HepG2 (cell line): Measurements from ENCODE around the gene CCNYL1. TPM values are rescaled to one million over a fixed set of nuclear protein-coding genes. Genes with fewer than 3 reads are reported as not detected.

ENCODE experiments used
- ATAC-seq: fragments of 200-7000 bp; cut with Tn5 transposase; 3 replicates; pipeline ENCODE4 v1.9.1; 2020; ENCODE audit warnings: mild to moderate bottlenecking, moderate library complexity
- BruUV-seq: library from RNA; stranded (reverse); fragments of 400-500 nt; replicated peaks from 2 replicates; lab custom pipeline; 2021; lab: Mats Ljungman, UMichigan
- CTCF ChIA-PET: fragments of 300-600 bp; formaldehyde crosslinking; extraction: SDS; loops from one replicate; lab custom pipeline; 2021; ENCODE audit warnings: low total read pairs, inconsistent platforms, low intra/inter-chr PET ratio; lab: Yijun Ruan, JAX
- POLR2A ChIA-PET: fragments of 350-600 bp; sonication (Branson Sonifier 250); formaldehyde crosslinking; loops from one replicate; lab custom pipeline; 2020; ENCODE audit warnings: antibody characterized with exemption, inconsistent platforms; lab: Yijun Ruan, JAX
- DNase-seq: peaks from one replicate; pipeline ENCODE4 v3.0.0-alpha.2; 2015; ENCODE audit warnings: low spot score
- FAIRE-seq: peaks from 3 replicates; lab custom pipeline; 2011; peaks lifted over from hg19 to GRCh38; lab: Jason Lieb, UNC
- H2AFZ ChIP-seq: one replicate; pipeline ENCODE4 v1.6.1; 2011; ENCODE audit warnings: low read length, inconsistent platforms
- H3K27ac ChIP-seq: fragments of 300-600 bp; 3 replicates; pipeline ENCODE4 v1.8.0; 2011; ENCODE audit warnings: mixed run types, mild to moderate bottlenecking, mixed read lengths, low read length, inconsistent platforms; ENCODE audit not compliant: insufficient read depth; ENCODE audit errors: extremely low read length
- H3K27me3 ChIP-seq, 2 experiments: fragments of 200-600 bp in 1 of 2; 2 replicates in 1 of 2; 3 replicates in 1 of 2; pipeline versions ENCODE4 v1.6.0 to v1.8.0; 2011; ENCODE audit warnings: low read length in 2 of 2, mild to moderate bottlenecking in 2 of 2, moderate library complexity in 2 of 2, inconsistent platforms in 1 of 2; ENCODE audit not compliant: insufficient read depth in 2 of 2, control insufficient read depth in 1 of 2
- H3K36me3 ChIP-seq, 2 experiments: fragments of 200-600 bp in 1 of 2; replicated peaks in 1 of 2; 2 replicates in 1 of 2; 3 replicates in 1 of 2; pipeline versions ENCODE4 v1.5.1 to v1.8.0; 2011; ENCODE audit warnings: low read length in 2 of 2, inconsistent platforms in 1 of 2; ENCODE audit not compliant: insufficient read depth in 2 of 2, control insufficient read depth in 1 of 2
- H3K4me1 ChIP-seq: 2 replicates; pipeline ENCODE4 v1.5.1; 2012; ENCODE audit warnings: low read length, inconsistent platforms; ENCODE audit not compliant: insufficient read depth
- H3K4me2 ChIP-seq: 2 replicates; pipeline ENCODE4 v1.6.0; 2011; ENCODE audit warnings: low read depth, low read length, inconsistent platforms
- H3K4me3 ChIP-seq, 3 experiments: fragments of 200-600 bp in 1 of 3; sonication (generic), shearing (Covaris generic) in 1 of 3; replicated peaks in 1 of 3; 2 replicates each; pipeline ENCODE4 v1.5.1; 2011 to 2016; ENCODE audit warnings: low read length in 3 of 3, inconsistent platforms in 2 of 3, low read depth in 2 of 3, mild to moderate bottlenecking in 2 of 3, control low read depth in 1 of 3, mixed read lengths in 1 of 3; ENCODE audit not compliant: insufficient read depth in 1 of 3
- H3K79me2 ChIP-seq: one replicate; pipeline ENCODE4 v1.6.1; 2011; ENCODE audit warnings: low read length, inconsistent platforms; ENCODE audit not compliant: insufficient read depth
- H3K9ac ChIP-seq: 2 replicates; pipeline ENCODE4 v1.6.0; 2011; ENCODE audit warnings: mild to moderate bottlenecking, low read depth, low read length, inconsistent platforms; ENCODE audit not compliant: insufficient read depth
- H3K9me3 ChIP-seq: 2 replicates; pipeline ENCODE4 v1.5.1; 2012; ENCODE audit warnings: mild to moderate bottlenecking, low read length
- H4K20me1 ChIP-seq: 2 replicates; pipeline ENCODE4 v1.6.0; 2011; ENCODE audit warnings: inconsistent platforms, mild to moderate bottlenecking, low read length, moderate library complexity; ENCODE audit not compliant: insufficient read depth
- ARNT ChIP-seq: fragments of 450-650 bp; IDR thresholded peaks from 2 replicates; pipeline ENCODE4 v1.6.1; 2017
- ELF3 ChIP-seq: IDR thresholded peaks from 2 replicates; pipeline ENCODE4 v1.6.1; 2016; ENCODE audit warnings: missing genetic modification reagents, missing compliant biosample characterization
- FOXP1 ChIP-seq, 2 experiments: fragments of 450-650 bp in 1 of 2; IDR thresholded peaks; 2 replicates each; pipeline ENCODE4 v1.6.1; 2017 to 2018; ENCODE audit warnings: antibody characterized with exemption in 1 of 2
- MBD4 ChIP-seq: IDR thresholded peaks from 2 replicates; pipeline ENCODE4 v1.6.1; 2012; ENCODE audit warnings: low read length, inconsistent platforms, borderline replicate concordance
- NFYB ChIP-seq: sonication (generic); formaldehyde crosslinking; IDR thresholded peaks from 2 replicates; pipeline ENCODE4 v1.4.0; 2020; ENCODE audit warnings: missing genetic modification reagents
- PHB2 ChIP-seq: fragments of 450-650 bp; IDR thresholded peaks from 2 replicates; pipeline ENCODE4 v1.6.1; 2018; ENCODE audit not compliant: partially characterized antibody
- RFX1 ChIP-seq: fragments of 450-650 bp; IDR thresholded peaks from 2 replicates; pipeline ENCODE4 v1.6.1; 2017
- SAP130 ChIP-seq: IDR thresholded peaks from 2 replicates; pipeline ENCODE4 v1.6.1; 2016; ENCODE audit warnings: low read depth
- SCMH1 ChIP-seq: sonication (generic); formaldehyde crosslinking; IDR thresholded peaks from 2 replicates; pipeline ENCODE4 v1.9.0; 2021; ENCODE audit warnings: missing genetic modification reagents, mild to moderate bottlenecking, borderline replicate concordance
- ZNF335 ChIP-seq: sonication (generic); formaldehyde crosslinking; IDR thresholded peaks from 2 replicates; pipeline ENCODE4 v1.4.0; 2020; ENCODE audit warnings: missing genetic modification reagents
- ZNF343 ChIP-seq: sonication (generic); formaldehyde crosslinking; IDR thresholded peaks from 2 replicates; pipeline ENCODE4 v1.4.0; 2020; ENCODE audit warnings: mild to moderate bottlenecking, missing genetic modification reagents
- ZNF850 ChIP-seq: sonication (generic); formaldehyde crosslinking; conservative IDR thresholded peaks from 2 replicates; pipeline ENCODE4 v1.9.0; 2021; ENCODE audit warnings: mild to moderate bottlenecking, missing genetic modification reagents
- ZNF879 ChIP-seq: sonication (generic); formaldehyde crosslinking; IDR thresholded peaks from 2 replicates; pipeline ENCODE4 v1.8.1; 2023; ENCODE audit warnings: missing genetic modification reagents
- WGBS: methylation state at CpG from one replicate; pipeline ENCODE4 v1.1.6; 2017; ENCODE audit warnings: low lambda C conversion rate; 5-methylcytosine and 5-hydroxymethylcytosine counted together
- in situ Hi-C: cut with HindIII; loops from 2 replicates; pipeline ENCODE4 v1.10.0; 2017; ENCODE audit warnings: low pct_unique_long_range_greater_than_20kb; ENCODE audit not compliant: extremely low pct_ligation_motif_present
- intact Hi-C: fragments of 100-400 bp; cut with micrococcal nuclease; formaldehyde crosslinking; loops from one replicate; pipeline ENCODE4 v1.10.0; 2022; ENCODE audit not compliant: unreplicated experiment
- polyA plus RNA-seq, 8 experiments: library from polyadenylated mRNA; depleted of rRNA in 3 of 8; stranded (reverse) in 7 of 8; unstranded in 1 of 8; fragments of >200 nt; fragmentation: Illumina TruSeq in 4 of 8; extraction: Trizol in 4 of 8; gene quantifications; 2 replicates each; pipeline versions ENCODE4 v1.2.1 to v1.2.3, GENCODE V29; 2011 to 2016; ENCODE audit warnings: low read depth in 4 of 8, missing spikeins in 1 of 8, mixed read lengths in 1 of 8; ENCODE audit not compliant: insufficient read depth in 1 of 8
- total RNA-seq, 5 experiments: library from RNA; depleted of rRNA; stranded (reverse); fragments of >200 nt; fragmentation: Illumina TruSeq; extraction: Trizol; gene quantifications; 2 replicates each; pipeline ENCODE4 v1.2.3, GENCODE V29; 2016; ENCODE audit warnings: low read depth in 1 of 5
- TF ChIP-seq, protein P1 (sequence below): sonication (generic); formaldehyde crosslinking; IDR thresholded peaks from 2 replicates; pipeline ENCODE4 v1.4.0; 2020; ENCODE audit warnings: missing genetic modification reagents
- TF ChIP-seq, protein P2 (sequence below): sonication (generic); formaldehyde crosslinking; IDR thresholded peaks from 2 replicates; pipeline ENCODE4 v1.9.0; 2021; ENCODE audit warnings: mild to moderate bottlenecking, missing genetic modification reagents
- TF ChIP-seq, protein P3 (sequence below): sonication (generic); formaldehyde crosslinking; IDR thresholded peaks from 2 replicates; pipeline ENCODE4 v1.9.0; 2022; ENCODE audit warnings: low read depth, missing genetic modification reagents

Gene CCNYL1
- total and polyA plus RNA-seq, 2 of the 13 experiments (the other 11 are each of a cell fraction or from before 2014, with no cell fraction given): 12.5 to 16.2 TPM

DNA sequence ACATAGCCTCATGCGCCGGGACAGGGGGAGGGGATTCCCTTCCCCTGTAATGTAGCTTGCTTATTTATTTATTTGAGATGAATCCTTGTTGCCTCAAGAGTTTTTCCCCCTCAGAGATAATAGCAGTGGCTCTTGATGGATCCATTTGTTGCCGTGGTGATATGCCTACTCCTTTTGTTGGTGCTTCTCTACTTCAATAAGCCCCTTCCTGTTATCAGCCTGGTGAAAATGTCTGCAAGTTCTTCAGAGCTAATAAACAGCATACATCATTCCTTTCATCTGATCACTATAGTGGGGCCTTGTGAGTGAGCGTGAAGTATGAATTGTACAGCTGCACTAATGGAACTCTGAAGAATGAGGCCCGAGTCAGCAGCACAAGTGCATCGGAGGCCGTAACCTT lies 38.9 kb downstream of the CCNYL1 start (continued):
- TF ChIP-seq PHB2: no peak
- TF ChIP-seq SCMH1 (CRISPR knock-in tag): no peak
- TF ChIP-seq ZNF335: no peak
- TF ChIP-seq ZNF879: no peak

DNA sequence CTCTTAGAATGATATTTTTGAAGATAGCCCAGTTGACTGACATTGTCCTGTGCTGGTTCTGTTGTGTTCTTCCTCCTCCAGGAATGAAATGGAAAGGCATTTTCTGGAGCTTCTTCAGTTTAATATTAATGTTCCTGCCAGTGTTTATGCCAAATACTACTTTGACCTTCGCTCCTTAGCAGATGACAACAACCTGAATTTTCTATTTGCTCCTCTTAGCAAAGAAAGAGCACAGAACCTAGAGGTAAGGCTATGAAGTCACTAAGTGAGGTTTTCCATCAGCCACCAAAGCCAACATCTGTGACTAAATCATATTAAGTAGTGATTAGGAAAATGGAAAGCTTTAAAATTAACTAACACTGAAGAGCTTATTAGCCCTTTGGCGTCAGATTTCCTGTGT lies 39.4 kb downstream of the CCNYL1 start:
- Histone ChIP-seq H3K4me2 (no peak overlapping the region), H2AFZ (no peak overlapping the region), H3K4me1 (peaks cover 72% of the 10 kb centered on the region), H3K27ac (peak overlapping the region; percentile 2), H3K9me3 (no peaks in the 10 kb centered on the region), H3K9ac (no peak overlapping the region), H3K79me2 (no peaks in the 10 kb centered on the region), H3K27me3 (no peaks in the 10 kb centered on the region), H4K20me1 (no peaks in the 10 kb centered on the region), H3K4me3 (no peak overlapping the region), H3K36me3 (peaks cover 8 to 13% of the 10 kb centered on the region in 2 experiments)
- FAIRE-seq (no peak), DNase-seq (no peak), ATAC-seq (no peak)
- POLR2A ChIA-PET: interaction anchor here (0.7 to 11.8 kb wide), 10 partner anchors 10 to 283 kb away, joined by 3 to 160 read pairs (median 14); partner anchors contain the start of genes CCNYL1, FZD5 and PLEKHM3
- intact Hi-C loops: no loop called here
- WGBS: 95% methylated on average over 2 of the region's 2 CpGs
- in situ Hi-C loops: no loop called here
- CTCF ChIA-PET: no interaction called here
- BruUV-seq: no TSS peak
- no peak for TF ChIP-seq NFYB (CRISPR knock-in tag)
- TF ChIP-seq, protein P1, sequence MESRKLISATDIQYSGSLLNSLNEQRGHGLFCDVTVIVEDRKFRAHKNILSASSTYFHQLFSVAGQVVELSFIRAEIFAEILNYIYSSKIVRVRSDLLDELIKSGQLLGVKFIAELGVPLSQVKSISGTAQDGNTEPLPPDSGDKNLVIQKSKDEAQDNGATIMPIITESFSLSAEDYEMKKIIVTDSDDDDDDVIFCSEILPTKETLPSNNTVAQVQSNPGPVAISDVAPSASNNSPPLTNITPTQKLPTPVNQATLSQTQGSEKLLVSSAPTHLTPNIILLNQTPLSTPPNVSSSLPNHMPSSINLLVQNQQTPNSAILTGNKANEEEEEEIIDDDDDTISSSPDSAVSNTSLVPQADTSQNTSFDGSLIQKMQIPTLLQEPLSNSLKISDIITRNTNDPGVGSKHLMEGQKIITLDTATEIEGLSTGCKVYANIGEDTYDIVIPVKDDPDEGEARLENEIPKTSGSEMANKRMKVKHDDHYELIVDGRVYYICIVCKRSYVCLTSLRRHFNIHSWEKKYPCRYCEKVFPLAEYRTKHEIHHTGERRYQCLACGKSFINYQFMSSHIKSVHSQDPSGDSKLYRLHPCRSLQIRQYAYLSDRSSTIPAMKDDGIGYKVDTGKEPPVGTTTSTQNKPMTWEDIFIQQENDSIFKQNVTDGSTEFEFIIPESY: no peak
- TF ChIP-seq FOXP1 (IDR thresholded peaks at IDR 0.05): no peak
- TF ChIP-seq FOXP1 (CRISPR knock-in tag; IDR thresholded peaks at IDR 0.05): 0 out of 2 replicates have a peak, but pooled peaks have one; percentile 15
- no peak for TF ChIP-seq MBD4
- TF ChIP-seq, protein P2, sequence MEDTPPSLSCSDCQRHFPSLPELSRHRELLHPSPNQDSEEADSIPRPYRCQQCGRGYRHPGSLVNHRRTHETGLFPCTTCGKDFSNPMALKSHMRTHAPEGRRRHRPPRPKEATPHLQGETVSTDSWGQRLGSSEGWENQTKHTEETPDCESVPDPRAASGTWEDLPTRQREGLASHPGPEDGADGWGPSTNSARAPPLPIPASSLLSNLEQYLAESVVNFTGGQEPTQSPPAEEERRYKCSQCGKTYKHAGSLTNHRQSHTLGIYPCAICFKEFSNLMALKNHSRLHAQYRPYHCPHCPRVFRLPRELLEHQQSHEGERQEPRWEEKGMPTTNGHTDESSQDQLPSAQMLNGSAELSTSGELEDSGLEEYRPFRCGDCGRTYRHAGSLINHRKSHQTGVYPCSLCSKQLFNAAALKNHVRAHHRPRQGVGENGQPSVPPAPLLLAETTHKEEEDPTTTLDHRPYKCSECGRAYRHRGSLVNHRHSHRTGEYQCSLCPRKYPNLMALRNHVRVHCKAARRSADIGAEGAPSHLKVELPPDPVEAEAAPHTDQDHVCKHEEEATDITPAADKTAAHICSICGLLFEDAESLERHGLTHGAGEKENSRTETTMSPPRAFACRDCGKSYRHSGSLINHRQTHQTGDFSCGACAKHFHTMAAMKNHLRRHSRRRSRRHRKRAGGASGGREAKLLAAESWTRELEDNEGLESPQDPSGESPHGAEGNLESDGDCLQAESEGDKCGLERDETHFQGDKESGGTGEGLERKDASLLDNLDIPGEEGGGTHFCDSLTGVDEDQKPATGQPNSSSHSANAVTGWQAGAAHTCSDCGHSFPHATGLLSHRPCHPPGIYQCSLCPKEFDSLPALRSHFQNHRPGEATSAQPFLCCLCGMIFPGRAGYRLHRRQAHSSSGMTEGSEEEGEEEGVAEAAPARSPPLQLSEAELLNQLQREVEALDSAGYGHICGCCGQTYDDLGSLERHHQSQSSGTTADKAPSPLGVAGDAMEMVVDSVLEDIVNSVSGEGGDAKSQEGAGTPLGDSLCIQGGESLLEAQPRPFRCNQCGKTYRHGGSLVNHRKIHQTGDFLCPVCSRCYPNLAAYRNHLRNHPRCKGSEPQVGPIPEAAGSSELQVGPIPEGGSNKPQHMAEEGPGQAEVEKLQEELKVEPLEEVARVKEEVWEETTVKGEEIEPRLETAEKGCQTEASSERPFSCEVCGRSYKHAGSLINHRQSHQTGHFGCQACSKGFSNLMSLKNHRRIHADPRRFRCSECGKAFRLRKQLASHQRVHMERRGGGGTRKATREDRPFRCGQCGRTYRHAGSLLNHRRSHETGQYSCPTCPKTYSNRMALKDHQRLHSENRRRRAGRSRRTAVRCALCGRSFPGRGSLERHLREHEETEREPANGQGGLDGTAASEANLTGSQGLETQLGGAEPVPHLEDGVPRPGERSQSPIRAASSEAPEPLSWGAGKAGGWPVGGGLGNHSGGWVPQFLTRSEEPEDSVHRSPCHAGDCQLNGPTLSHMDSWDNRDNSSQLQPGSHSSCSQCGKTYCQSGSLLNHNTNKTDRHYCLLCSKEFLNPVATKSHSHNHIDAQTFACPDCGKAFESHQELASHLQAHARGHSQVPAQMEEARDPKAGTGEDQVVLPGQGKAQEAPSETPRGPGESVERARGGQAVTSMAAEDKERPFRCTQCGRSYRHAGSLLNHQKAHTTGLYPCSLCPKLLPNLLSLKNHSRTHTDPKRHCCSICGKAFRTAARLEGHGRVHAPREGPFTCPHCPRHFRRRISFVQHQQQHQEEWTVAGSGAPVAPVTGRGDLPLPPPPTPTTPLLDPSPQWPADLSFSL (CRISPR knock-in tag): no peak
- TF ChIP-seq ZNF850: no peak
- TF ChIP-seq SAP130 (CRISPR knock-in tag): no peak
- no peak for TF ChIP-seq RFX1
- TF ChIP-seq ELF3 (CRISPR knock-in tag): 0 out of 2 replicates have a peak, but pooled peaks have one; percentile 1
- TF ChIP-seq, protein P3, sequence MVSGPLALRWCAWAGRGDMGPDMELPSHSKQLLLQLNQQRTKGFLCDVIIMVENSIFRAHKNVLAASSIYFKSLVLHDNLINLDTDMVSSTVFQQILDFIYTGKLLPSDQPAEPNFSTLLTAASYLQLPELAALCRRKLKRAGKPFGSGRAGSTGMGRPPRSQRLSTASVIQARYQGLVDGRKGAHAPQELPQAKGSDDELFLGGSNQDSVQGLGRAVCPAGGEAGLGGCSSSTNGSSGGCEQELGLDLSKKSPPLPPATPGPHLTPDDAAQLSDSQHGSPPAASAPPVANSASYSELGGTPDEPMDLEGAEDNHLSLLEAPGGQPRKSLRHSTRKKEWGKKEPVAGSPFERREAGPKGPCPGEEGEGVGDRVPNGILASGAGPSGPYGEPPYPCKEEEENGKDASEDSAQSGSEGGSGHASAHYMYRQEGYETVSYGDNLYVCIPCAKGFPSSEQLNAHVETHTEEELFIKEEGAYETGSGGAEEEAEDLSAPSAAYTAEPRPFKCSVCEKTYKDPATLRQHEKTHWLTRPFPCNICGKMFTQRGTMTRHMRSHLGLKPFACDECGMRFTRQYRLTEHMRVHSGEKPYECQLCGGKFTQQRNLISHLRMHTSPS: no peak
- no peak for TF ChIP-seq ARNT
- TF ChIP-seq ZNF343 (CRISPR knock-in tag): no peak
